Heart left ventricle (tissue), 16 donors: ENCODE results near the gene GPD1. TPM values are rescaled to one million over a fixed set of nuclear protein-coding genes. Genes with fewer than 3 reads are reported as not detected.

ENCODE experiments used
- ATAC-seq, 4 donors: fragments of 200-7000 bp; cut with Tn5 transposase; one replicate each; pipeline ENCODE4 v1.9.1; 2020 to 2022; ENCODE audit warnings: moderate library complexity in 4 of 4, mild to moderate bottlenecking in 3 of 4, moderate number of reproducible peaks in 1 of 4
- DNase-seq, 5 donors: peaks; one replicate each; pipeline ENCODE4 v3.0.0-alpha.2; 2020
- H3K27ac ChIP-seq, 12 donors: fragments of 200-600 bp; sonication (generic) in 4 of 12; one replicate each; pipeline versions ENCODE4 v1.5.0 to v1.8.0; 2016 to 2022; ENCODE audit warnings: mild to moderate bottlenecking in 2 of 12
- H3K27me3 ChIP-seq, 9 donors: fragments of 200-600 bp; sonication (generic) in 2 of 9; one replicate each; pipeline versions ENCODE4 v1.5.1 to v1.8.0; 2016 to 2022; ENCODE audit warnings: mild to moderate bottlenecking in 3 of 9
- H3K36me3 ChIP-seq, 9 donors: fragments of 200-600 bp; sonication (generic) in 2 of 9; one replicate each; pipeline versions ENCODE4 v1.5.0 to v1.8.0; 2018 to 2022; ENCODE audit warnings: mild to moderate bottlenecking in 2 of 9
- H3K4me1 ChIP-seq, 12 donors: fragments of 200-600 bp; sonication (generic) in 4 of 12; one replicate each; pipeline versions ENCODE4 v1.5.0 to v1.8.0; 2016 to 2022; ENCODE audit warnings: mild to moderate bottlenecking in 3 of 12
- H3K4me3 ChIP-seq, 12 donors: fragments of 200-600 bp; sonication (generic) in 4 of 12; one replicate each; pipeline versions ENCODE4 v1.5.0 to v1.8.0; 2017 to 2022; ENCODE audit warnings: mild to moderate bottlenecking in 9 of 12, moderate library complexity in 4 of 12
- H3K9me3 ChIP-seq, 12 donors: fragments of 200-600 bp; sonication (generic) in 4 of 12; one replicate each; pipeline versions ENCODE4 v1.5.0 to v1.8.0; 2016 to 2022; ENCODE audit warnings: mild to moderate bottlenecking in 1 of 12
- CTCF ChIP-seq, 12 donors: fragments of 200-600 bp; sonication (generic) in 4 of 12; IDR thresholded peaks; one replicate each; pipeline versions ENCODE4 v1.5.0 to v1.8.0; 2018 to 2022; ENCODE audit warnings: antibody characterized with exemption in 12 of 12, mild to moderate bottlenecking in 5 of 12
- POLR2A ChIP-seq, 2 donors: fragments of 450-650 bp; IDR thresholded peaks; one replicate each; pipeline ENCODE4 v1.6.1; 2017; ENCODE audit warnings: antibody characterized with exemption in 2 of 2, mild to moderate bottlenecking in 2 of 2, moderate library complexity in 2 of 2
- WGBS, 4 donors: extraction: QIAGEN DNeasy Blood & Tissue Kit in 2 of 4; methylation state at CpG; one replicate each; pipeline versions ENCODE4 v1.1.5 to v1.1.7; 2013 to 2018; 5-methylcytosine and 5-hydroxymethylcytosine counted together
- intact Hi-C, 10 donors: fragments of 100-400 bp; cut with DNase I; formaldehyde crosslinking; loops; one replicate each; pipeline versions ENCODE4 v1.11.1 to v1.14.2; 2022
- polyA plus RNA-seq, 2 donors: library from polyadenylated mRNA; stranded (reverse); fragments of 200-250 nt; gene quantifications; one replicate each; pipeline ENCODE4 v1.2.3, GENCODE V29; 2013
- total RNA-seq, 9 donors: library from RNA; depleted of rRNA in 2 of 9; stranded (reverse); fragments of >200 nt in 2 of 9; fragmentation: NEBNext Ultra II Directional in 3 of 9; extraction: Animal tissue kit (Norgen Biotek cat#: 25700) in 3 of 9; gene quantifications; one replicate each; pipeline versions ENCODE4 v1.1.0 to v1.2.4, GENCODE V29; 2016 to 2023
- donor health status: ischemic (EF 13 %, LVEDD 7.1; RV severe dilation, severe dysfunction).
- donor health status: healthy with polysubstance abuse.
- donor health status: DM: no; HTN: yes; CAD: no.
- donor health status: DM: no; HTN: no; CAD: no.
- donor health status: ischemic (EF 25% LVEDD 6.9; RV normal size, moderate dysfunction).
- donor health status: ischemic (EF 25% LVEDD 5.7; RV mildly dilated, moderate dysfunction).
- donor health status: healthy.
- donor health status: DM: yes; HTN: yes; CAD: no.
- donor health status: ischemic (EF 35%, LVEDD 5.7; RV mildly dilated, moderate dysfunction).
- donor health status: nonischemic (EF 11% LVEDD 7.7; RV severe dilation, severe dysfunction).
- donor health status: DM: yes; HTN: yes; CAD: no.
- donor health status: PGD.
- donor health status: ischemic (EF 29% LVEDD 5.4; RV normal size, mild dysfunction).
- donor health status: nonischemic (EF 23%, LVEDD 6.1; RV moderate dilation, normal function).

The GPD1 gene
- total and polyA plus RNA-seq, 11 donors = 7.4 to 75.8 (median 10.0) TPM

GRCh38 chr12:50057000-50057841 lies 46.6 kb upstream of the GPD1 start, which contains the start of gene ASIC1:
Gene ASIC1, plus strand, starts transcription at chr12:50057596. Its CDS starts 1,171 bp downstream, at chr12:50058767.
- Histone ChIP-seq H3K27me3 (peaks cover 0 to 27% (median 0%) of the 10 kb centered on the region in 9 donors), H3K4me1 (peaks cover 0 to 32% (median 15%) of the 10 kb centered on the region in 12 donors), H3K27ac (peak within 1 kb of the TSS in 1 of 12 donors; percentile 67), H3K4me3 (peak within 1 kb of the TSS; percentile 11 to 86 (median 66)), H3K36me3 (no peaks in the 10 kb centered on the region), H3K9me3 (no peaks in the 10 kb centered on the region)
- ATAC-seq (peak; percentile 14 to 78 (median 76)), DNase-seq (peak; percentile 66 to 85 (median 76))
- TF ChIP-seq POLR2A (IDR thresholded peaks at IDR 0.05) = no peak
- peak in 3 of 12 donors; percentile 8 to 13 (median 11) for TF ChIP-seq CTCF (IDR thresholded peaks at IDR 0.05)
- WGBS, 4 donors = 1% methylated on average over 33 to 88 of the region's 88 CpGs
- intact Hi-C loops = loop anchor here (1.0 to 10.0 kb wide), 9 partner anchors 82 to 282 kb away; partner anchors contain the start of gene AQP6 (in 1 of the 10)

- Histone ChIP-seq H3K36me3 (no peaks in the 10 kb centered on the region), H3K4me3 (peak overlapping the region in 10 of 12 donors; percentile 58 to 86 (median 68)), H3K4me1 (peaks cover 0 to 32% (median 15%) of the 10 kb centered on the region in 12 donors), H3K27ac (no peak overlapping the region), H3K27me3 (peaks cover 0 to 27% (median 0%) of the 10 kb centered on the region in 9 donors), H3K9me3 (no peaks in the 10 kb centered on the region)
- WGBS, 4 donors = 19 to 59% (median 37%) methylated on average over 2 to 30 of the region's 30 CpGs
- intact Hi-C loops = loop anchor here (2.0 to 10.0 kb wide), 8 partner anchors 83 to 283 kb away; partner anchors contain the start of gene AQP6 (in 1 of the 10)
- no peak for DNase-seq
- TF ChIP-seq CTCF (IDR thresholded peaks at IDR 0.05) (no peak), POLR2A (IDR thresholded peaks at IDR 0.05) (no peak)
- no peak for ATAC-seq
Observed at GRCh38 chr12:50057896-50058670, 45.7 kb upstream of the GPD1 start.

GRCh38 chr12:50058743-50059312 lies 45.0 kb upstream of the GPD1 start:
- no peak for DNase-seq
- no peak overlapping the region for H3K27ac ChIP-seq
- intact Hi-C loops = loop anchor here (5.0 to 10.0 kb wide), 6 partner anchors 87 to 284 kb away; partner anchors contain the start of gene AQP6 (in 1 of the 10)
- peaks cover 0 to 32% (median 15%) of the 10 kb centered on the region in 12 donors for H3K4me1 ChIP-seq
- H3K36me3 ChIP-seq = no peaks in the 10 kb centered on the region
- no peak for ATAC-seq
- H3K9me3 ChIP-seq = no peaks in the 10 kb centered on the region
- peaks cover 0 to 27% (median 0%) of the 10 kb centered on the region in 9 donors for H3K27me3 ChIP-seq
- WGBS, 4 donors = 90 to 93% (median 90%) methylated on average over 15 of the region's 15 CpGs
- TF ChIP-seq POLR2A (IDR thresholded peaks at IDR 0.05) = no peak
- no peak for TF ChIP-seq CTCF (IDR thresholded peaks at IDR 0.05)
- no peak overlapping the region for H3K4me3 ChIP-seq
